Adrenal gland (tissue), 5 donors: ENCODE results near the gene KRTAP12-1.

Source experiments
- POLR2A ChIP-seq, 2 donors: fragments of 450-650 bp; IDR thresholded peaks; one replicate each; pipeline ENCODE4 v1.6.1; 2017; ENCODE audit warnings: antibody characterized with exemption in 2 of 2, mild to moderate bottlenecking in 2 of 2, moderate library complexity in 1 of 2
- TF ChIP-seq, protein P1 (sequence below), 6 experiments: fragments of 450-650 bp in 4 of 6; fragments of 200-600 bp in 2 of 6; sonication (generic) in 1 of 6; IDR thresholded peaks; 1 replicate in 5 of 6; 2 replicates in 1 of 6; pipeline versions ENCODE4 v1.5.1 to v1.8.0; 2016 to 2021; ENCODE audit warnings: antibody characterized with exemption in 6 of 6, mild to moderate bottlenecking in 2 of 6, moderate library complexity in 1 of 6
- donor health status: DM: no; HTN: no; CAD: no.

DNA sequence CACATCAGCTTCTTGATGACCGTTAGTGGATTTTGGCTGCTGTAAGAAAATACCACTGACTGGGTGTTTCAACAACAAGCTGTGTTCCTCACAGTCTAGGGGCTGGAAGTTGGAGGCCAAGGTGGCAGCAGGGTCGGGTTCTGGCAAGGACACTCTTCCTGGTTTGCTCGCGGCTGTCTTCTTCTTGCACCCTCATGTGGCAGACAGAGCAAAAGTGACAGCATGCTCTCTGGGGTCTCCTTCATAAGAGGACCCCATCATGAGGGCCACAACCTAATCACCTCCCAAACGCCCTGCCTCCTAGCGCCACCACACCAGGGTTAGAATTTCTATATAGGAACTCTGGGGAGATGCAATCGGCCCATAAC, 48.0 kb upstream of the KRTAP12-1 start:
- TF ChIP-seq, protein P1, sequence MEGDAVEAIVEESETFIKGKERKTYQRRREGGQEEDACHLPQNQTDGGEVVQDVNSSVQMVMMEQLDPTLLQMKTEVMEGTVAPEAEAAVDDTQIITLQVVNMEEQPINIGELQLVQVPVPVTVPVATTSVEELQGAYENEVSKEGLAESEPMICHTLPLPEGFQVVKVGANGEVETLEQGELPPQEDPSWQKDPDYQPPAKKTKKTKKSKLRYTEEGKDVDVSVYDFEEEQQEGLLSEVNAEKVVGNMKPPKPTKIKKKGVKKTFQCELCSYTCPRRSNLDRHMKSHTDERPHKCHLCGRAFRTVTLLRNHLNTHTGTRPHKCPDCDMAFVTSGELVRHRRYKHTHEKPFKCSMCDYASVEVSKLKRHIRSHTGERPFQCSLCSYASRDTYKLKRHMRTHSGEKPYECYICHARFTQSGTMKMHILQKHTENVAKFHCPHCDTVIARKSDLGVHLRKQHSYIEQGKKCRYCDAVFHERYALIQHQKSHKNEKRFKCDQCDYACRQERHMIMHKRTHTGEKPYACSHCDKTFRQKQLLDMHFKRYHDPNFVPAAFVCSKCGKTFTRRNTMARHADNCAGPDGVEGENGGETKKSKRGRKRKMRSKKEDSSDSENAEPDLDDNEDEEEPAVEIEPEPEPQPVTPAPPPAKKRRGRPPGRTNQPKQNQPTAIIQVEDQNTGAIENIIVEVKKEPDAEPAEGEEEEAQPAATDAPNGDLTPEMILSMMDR (IDR thresholded peaks at IDR 0.05): no peak
- no peak for TF ChIP-seq POLR2A (IDR thresholded peaks at IDR 0.05)
